Endothelial cell of umbilical vein (primary cell): ENCODE results near the gene CLCN5. TPM values are rescaled to one million over a fixed set of nuclear protein-coding genes. Genes with fewer than 3 reads are reported as not detected.

ENCODE experiments used
- BruUV-seq: library from RNA; stranded (reverse); fragments of 400-500 nt; replicated peaks from 2 replicates; lab custom pipeline; 2021; lab: Mats Ljungman, UMichigan
- CTCF ChIA-PET: fragments of 300-600, 350-600 bp; sonication (Branson Sonifier 250); formaldehyde crosslinking; loops from one replicate; lab custom pipeline; 2021; ENCODE audit warnings: antibody characterized with exemption, inconsistent platforms; lab: Charles Lee
- POLR2A ChIA-PET: fragments of 300-600, 350-600 bp; sonication (Branson Sonifier 250); formaldehyde crosslinking; loops from one replicate; lab custom pipeline; 2021; ENCODE audit warnings: antibody characterized with exemption, inconsistent platforms; lab: Charles Lee
- DNase-seq: peaks from one replicate; pipeline ENCODE4 v3.0.0-alpha.2; 2011; ENCODE audit warnings: low read depth, low spot score
- FAIRE-seq: peaks from 2 replicates; lab custom pipeline; 2011; peaks lifted over from hg19 to GRCh38; lab: Jason Lieb, UNC
- H2AFZ ChIP-seq: 2 replicates; pipeline ENCODE4 v1.6.0; 2012; ENCODE audit warnings: low read depth, low read length, control low read depth, inconsistent platforms
- H3K27ac ChIP-seq: 2 replicates; pipeline ENCODE4 v1.5.1; 2011; ENCODE audit warnings: low read depth, mild to moderate bottlenecking, control low read depth, low read length, moderate library complexity; ENCODE audit not compliant: insufficient read depth
- H3K27me3 ChIP-seq, 2 experiments: 2 replicates each; pipeline versions ENCODE4 v1.6.0 to v1.6.1; 2011; ENCODE audit warnings: low read length in 2 of 2, mixed read lengths in 1 of 2; ENCODE audit not compliant: control insufficient read depth in 2 of 2, insufficient read depth in 2 of 2
- H3K36me3 ChIP-seq, 2 experiments: 2 replicates in 1 of 2; 3 replicates in 1 of 2; pipeline ENCODE4 v1.5.1; 2011; ENCODE audit warnings: low read length in 2 of 2, mild to moderate bottlenecking in 1 of 2, moderate library complexity in 1 of 2; ENCODE audit not compliant: control insufficient read depth in 2 of 2, insufficient read depth in 2 of 2; ENCODE audit errors: extremely low read depth in 1 of 2
- H3K4me1 ChIP-seq: 3 replicates; pipeline ENCODE4 v1.5.1; 2011; ENCODE audit warnings: mild to moderate bottlenecking, low read length; ENCODE audit not compliant: control insufficient read depth, insufficient read depth; ENCODE audit errors: extremely low read depth
- H3K4me2 ChIP-seq: 2 replicates; pipeline ENCODE4 v1.6.1; 2011; ENCODE audit warnings: low read length, control low read depth, mixed read lengths; ENCODE audit not compliant: insufficient read depth
- H3K4me3 ChIP-seq, 3 experiments: fragments of 200-600 bp in 1 of 3; sonication (generic), shearing (Covaris generic) in 1 of 3; replicated peaks in 1 of 3; 2 replicates each; pipeline ENCODE4 v1.5.1; 2011 to 2016; ENCODE audit warnings: control low read depth in 3 of 3, low read length in 3 of 3, mild to moderate bottlenecking in 2 of 3, inconsistent platforms in 1 of 3, low read depth in 1 of 3, moderate library complexity in 1 of 3; ENCODE audit not compliant: insufficient read depth in 1 of 3
- H3K79me2 ChIP-seq: 2 replicates; pipeline ENCODE4 v1.6.0; 2012; ENCODE audit warnings: low read length, inconsistent platforms; ENCODE audit not compliant: control insufficient read depth, insufficient read depth
- H3K9ac ChIP-seq: replicated peaks from 2 replicates; pipeline ENCODE3; 2011; ENCODE audit warnings: low read length, control low read depth; ENCODE audit not compliant: insufficient read depth; ENCODE audit errors: extremely low read depth
- H3K9me1 ChIP-seq: replicated peaks from 3 replicates; pipeline ENCODE4 v1.6.0; 2011; ENCODE audit warnings: mild to moderate bottlenecking, low read length; ENCODE audit not compliant: control insufficient read depth, insufficient read depth; ENCODE audit errors: extremely low read depth
- H3K9me3 ChIP-seq: replicated peaks from 2 replicates; pipeline ENCODE4 v1.5.1; 2012; ENCODE audit warnings: low read length, inconsistent platforms; ENCODE audit not compliant: control insufficient read depth, insufficient read depth
- H4K20me1 ChIP-seq: replicated peaks from 2 replicates; pipeline ENCODE3; 2011; ENCODE audit warnings: mild to moderate bottlenecking, low read length; ENCODE audit not compliant: control insufficient read depth, insufficient read depth; ENCODE audit errors: extremely low read depth
- CTCF ChIP-seq, 2 donors: IDR thresholded peaks; 1 replicate in 1 of 2; 2 replicates in 1 of 2; pipeline ENCODE4 v1.5.1; 2011; ENCODE audit warnings: low read length in 2 of 2, mild to moderate bottlenecking in 2 of 2, moderate library complexity in 2 of 2, control low read depth in 1 of 2, inconsistent platforms in 1 of 2, low read depth in 1 of 2; ENCODE audit not compliant: insufficient read depth in 1 of 2; ENCODE audit errors: extremely low read depth in 1 of 2
- FOS ChIP-seq: IDR thresholded peaks from 2 replicates; pipeline ENCODE4 v1.6.1; 2011; ENCODE audit warnings: mild to moderate bottlenecking, low read length, moderate library complexity, borderline replicate concordance; ENCODE audit not compliant: insufficient read depth
- GATA2 ChIP-seq: IDR thresholded peaks from 2 replicates; pipeline ENCODE4 v1.7.0; 2011; ENCODE audit warnings: low read depth, mild to moderate bottlenecking, moderate library complexity, mixed read lengths, low read length; ENCODE audit not compliant: insufficient read length, insufficient read depth
- JUN ChIP-seq: IDR thresholded peaks from 2 replicates; pipeline ENCODE4 v1.6.1; 2011; ENCODE audit warnings: borderline replicate concordance, low read depth; ENCODE audit not compliant: insufficient read length, insufficient read depth
- MYC ChIP-seq: IDR thresholded peaks from one replicate; pipeline ENCODE4 v1.6.1; 2011; ENCODE audit warnings: mild to moderate bottlenecking, low read depth, low read length
- dilution Hi-C: fragments of 300-500 bp; cut with MboI; formaldehyde crosslinking; loops from one replicate; pipeline ENCODE4 v1.15.0; 2019; ENCODE audit warnings: low sequenced_read_pairs; ENCODE audit not compliant: extremely low pct_ligation_motif_present
- intact Hi-C: fragments of 100-400 bp; cut with micrococcal nuclease; formaldehyde crosslinking; loops from one replicate; pipeline ENCODE4 v1.10.0; 2022
- polyA plus RNA-seq, 4 experiments: library from polyadenylated mRNA; depleted of rRNA in 3 of 4; stranded (reverse) in 3 of 4; unstranded in 1 of 4; fragments of >200 nt; gene quantifications; 2 replicates each; pipeline versions ENCODE4 v1.2.1 to v1.2.3, GENCODE V29; 2011 to 2012; ENCODE audit warnings: missing spikeins in 1 of 4
- total RNA-seq: library from RNA; stranded (reverse); gene quantifications from 2 replicates; pipeline ENCODE4 v1.2.3, GENCODE V29; 2021

Gene CLCN5
- total and polyA plus RNA-seq, 2 donors (not counting 3 experiments of a cell fraction or from before 2014, with no cell fraction given), result 3.1 to 12.9 TPM

- Histone ChIP-seq H3K4me1 (peaks cover 6% of the 10 kb centered on the region), H3K4me3 (no peak overlapping the region), H3K9me3 (no peaks in the 10 kb centered on the region), H3K36me3 (no peaks in the 10 kb centered on the region), H4K20me1 (no peaks in the 10 kb centered on the region), H3K4me2 (no peak overlapping the region), H3K27me3 (no peaks in the 10 kb centered on the region), H2AFZ (no peak overlapping the region), H3K9ac (no peak overlapping the region), H3K27ac (no peak overlapping the region), H3K9me1 (no peaks in the 10 kb centered on the region), H3K79me2 (no peaks in the 10 kb centered on the region)
- TF ChIP-seq CTCF (IDR thresholded peaks at IDR 0.05; ENCODE audit: extremely low read depth in 1 of 2, insufficient read depth in 1 of 2, low read depth in 1 of 2, low read length in 2 of 2) (no peak), MYC (no peak), JUN (no peak), FOS (no peak)
- no TSS peak for BruUV-seq
- POLR2A ChIA-PET, result no interaction called here
- intact Hi-C loops (no loop called here), dilution Hi-C loops (no loop called here)
- FAIRE-seq (no peak), DNase-seq (no peak)
- CTCF ChIA-PET, result interaction anchor here (1.0 to 5.6 kb wide), 5 partner anchors 35 to 582 kb away, joined by 3 to 63 read pairs (median 6); partner anchors contain the start of gene CCNB3
Measured at GRCh38 chrX:50099331-50099730, 176.9 kb downstream of the CLCN5 start.

- H3K9me3 ChIP-seq, result no peaks in the 10 kb centered on the region
- no peaks in the 10 kb centered on the region for H3K27me3 ChIP-seq
- H3K4me3 ChIP-seq, result no peak overlapping the region
- H3K27ac ChIP-seq, result no peak overlapping the region
- dilution Hi-C loops, result no loop called here
- peak; percentile 93 for FAIRE-seq
- peaks cover 6% of the 10 kb centered on the region for H3K4me1 ChIP-seq
- peak; percentile 45 for DNase-seq
- no peak overlapping the region for H3K9ac ChIP-seq
- no peaks in the 10 kb centered on the region for H3K79me2 ChIP-seq
- intact Hi-C loops, result loop anchor here (1.0 kb wide), 3 partner anchors 104 to 480 kb away; partner anchors contain the start of gene CCNB3
- no peak overlapping the region for H3K4me2 ChIP-seq
- no peaks in the 10 kb centered on the region for H3K9me1 ChIP-seq
- no peaks in the 10 kb centered on the region for H3K36me3 ChIP-seq
- H4K20me1 ChIP-seq, result no peaks in the 10 kb centered on the region
- TF ChIP-seq CTCF (IDR thresholded peaks at IDR 0.05; ENCODE audit: extremely low read depth in 1 of 2, insufficient read depth in 1 of 2, low read depth in 1 of 2, low read length in 2 of 2), result peak; percentile 12 to 20
- no peak for TF ChIP-seq GATA2
- H2AFZ ChIP-seq, result no peak overlapping the region
- no TSS peak for BruUV-seq
- POLR2A ChIA-PET, result no interaction called here
- CTCF ChIA-PET, result interaction anchor here (0.6 to 5.6 kb wide), 21 partner anchors 9 to 1541 kb away, joined by 3 to 63 read pairs (median 4); partner anchors contain the start of gene CCNB3
Measured at GRCh38 chrX:50100188-50100587, 177.8 kb downstream of the CLCN5 start.
